ENCODE data around the gene PHLPP1. TPM values are rescaled to one million over a fixed set of nuclear protein-coding genes. Genes with fewer than 3 reads are reported as not detected.

PHLPP1 gene
- total RNA-seq, 1 experiment from 2014 or later, result 14.7 TPM

DNA sequence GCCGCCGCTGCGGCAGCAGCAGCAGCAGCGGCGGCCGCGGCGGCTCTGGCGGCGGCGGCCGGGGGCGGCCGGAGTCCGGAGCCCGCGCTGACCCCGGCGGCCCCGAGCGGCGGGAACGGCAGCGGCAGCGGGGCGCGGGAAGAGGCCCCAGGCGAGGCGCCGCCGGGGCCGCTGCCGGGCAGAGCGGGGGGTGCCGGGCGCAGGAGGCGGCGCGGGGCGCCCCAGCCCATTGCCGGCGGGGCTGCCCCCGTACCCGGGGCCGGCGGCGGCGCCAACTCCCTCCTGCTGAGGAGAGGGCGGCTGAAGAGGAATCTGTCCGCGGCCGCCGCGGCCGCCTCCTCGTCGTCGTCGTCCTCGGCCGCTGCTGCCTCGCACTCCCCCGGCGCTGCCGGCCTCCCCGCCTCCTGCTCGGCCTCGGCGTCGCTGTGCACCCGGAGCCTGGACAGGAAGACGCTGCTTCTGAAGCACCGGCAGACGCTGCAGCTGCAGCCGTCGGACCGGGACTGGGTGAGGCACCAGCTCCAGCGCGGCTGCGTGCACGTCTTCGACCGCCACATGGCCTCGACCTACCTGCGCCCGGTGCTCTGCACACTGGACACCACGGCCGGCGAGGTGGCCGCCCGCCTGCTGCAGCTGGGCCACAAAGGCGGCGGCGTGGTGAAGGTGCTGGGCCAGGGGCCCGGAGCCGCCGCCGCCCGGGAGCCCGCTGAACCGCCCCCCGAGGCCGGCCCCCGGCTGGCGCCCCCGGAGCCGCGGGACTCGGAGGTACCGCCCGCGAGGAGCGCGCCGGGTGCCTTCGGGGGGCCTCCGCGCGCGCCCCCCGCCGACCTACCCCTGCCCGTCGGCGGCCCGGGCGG lies 646 bp downstream of the PHLPP1 start:
- POLR2A ChIA-PET, result interaction anchor here (1.1 kb wide), 1 partner anchor 11 kb away, joined by 6 read pairs; no protein-coding TSS in a partner anchor
- TF ChIP-seq ZFX (IDR thresholded peaks at IDR 0.05) (peak; percentile 57; the same call in 1 of the 2 replicates), POLR2A (IDR thresholded peaks at IDR 0.05; ENCODE audit: borderline replicate concordance, extremely low read depth, insufficient read depth, insufficient read length) (no peak), EZH2 (IDR thresholded peaks at IDR 0.05) (no peak), TCF7L2 (IDR thresholded peaks at IDR 0.05; ENCODE audit: borderline replicate concordance, extremely low read depth, insufficient read depth, insufficient read length) (peak; percentile 47)
- Histone ChIP-seq H4K20me1 (ENCODE audit: insufficient read depth) (no peaks in the 10 kb centered on the region), H3K4me3 (replicated peaks in 1 of 2; ENCODE audit: low read depth in 1 of 2, low read length in 2 of 2) (peak overlapping the region; percentile 51 to 66), H3K4me1 (ENCODE audit: control insufficient read depth in 1 of 2, insufficient read depth in 2 of 2, low read length in 2 of 2) (peaks cover 8 to 27% of the 10 kb centered on the region in 2 experiments), H3K4me2 (ENCODE audit: low read length) (peak overlapping the region; percentile 82), H3K9me3 (ENCODE audit: control insufficient read depth in 1 of 2, insufficient read depth in 1 of 2, low read depth in 1 of 2, low read length in 2 of 2) (no peaks in the 10 kb centered on the region), H3K27ac (ENCODE audit: low read depth, low read length) (peak overlapping the region; percentile 64; the same call in 1 of the 2 replicates), H3K79me2 (ENCODE audit: insufficient read depth, low read length) (peaks cover 32% of the 10 kb centered on the region), H3K36me3 (ENCODE audit: control insufficient read depth in 1 of 2, insufficient read depth in 2 of 2, low read length in 2 of 2) (no peaks in the 10 kb centered on the region), H2AFZ (ENCODE audit: low read depth, low read length, poor library complexity, severe bottlenecking) (no peak overlapping the region), H3K9me2 (ENCODE audit: insufficient read depth) (no peaks in the 10 kb centered on the region), H3K27me3 (ENCODE audit: insufficient read depth, low read length) (no peaks in the 10 kb centered on the region), H3K9ac (ENCODE audit: low read length) (peak overlapping the region; percentile 72)
- DNase-seq (ENCODE audit: low read depth, low spot score) (peak; percentile 16), ATAC-seq (peak; percentile 3; the same call in 1 of the 2 replicates)
- CTCF ChIA-PET, result interaction anchor here (1.7 kb wide), 1 partner anchor 229 kb away, joined by 4 read pairs; no protein-coding TSS in a partner anchor
- RAD21 ChIA-PET (ENCODE audit: low non-redundant PET in 1 of 2, low total read pairs in 2 of 2, uncharacterized antibody in 2 of 2, unreplicated experiment in 2 of 2), result no interaction called here
- BruUV-seq (replicated peaks), result no TSS peak
- intact Hi-C loops (cut with micrococcal nuclease), result loop anchor here (1.0 to 5.0 kb wide), 3 partner anchors 156 to 266 kb away; no protein-coding TSS in a partner anchor

- H3K27ac ChIP-seq (ENCODE audit: low read depth, low read length), result peak overlapping the region; percentile 64; the same call in 1 of the 2 replicates
- H4K20me1 ChIP-seq (ENCODE audit: insufficient read depth), result no peaks in the 10 kb centered on the region
- ATAC-seq, result no peak
- no peak overlapping the region for H2AFZ ChIP-seq (ENCODE audit: low read depth, low read length, poor library complexity, severe bottlenecking)
- H3K4me2 ChIP-seq (ENCODE audit: low read length), result peak overlapping the region; percentile 82
- ChIA-PET RAD21 (ENCODE audit: low non-redundant PET in 1 of 2, low total read pairs in 2 of 2, uncharacterized antibody in 2 of 2, unreplicated experiment in 2 of 2) (interaction anchor here (0.6 to 1.1 kb wide), 4 partner anchors 228 to 291 kb away, joined by 3 to 6 read pairs (median 3); no protein-coding TSS in a partner anchor), POLR2A (interaction anchor here (0.7 to 1.1 kb wide), 2 partner anchors 10 to 23 kb away, joined by 4 to 6 read pairs; no protein-coding TSS in a partner anchor), CTCF (interaction anchor here (0.7 to 1.9 kb wide), 2 partner anchors 242 to 267 kb away, joined by 3 to 9 read pairs; no protein-coding TSS in a partner anchor)
- peak overlapping the region; percentile 56 for H3K9ac ChIP-seq (ENCODE audit: low read length)
- no peaks in the 10 kb centered on the region for H3K36me3 ChIP-seq (ENCODE audit: control insufficient read depth in 1 of 2, insufficient read depth in 2 of 2, low read length in 2 of 2)
- no peaks in the 10 kb centered on the region for H3K27me3 ChIP-seq (ENCODE audit: insufficient read depth, low read length)
- H3K79me2 ChIP-seq (ENCODE audit: insufficient read depth, low read length), result peaks cover 39% of the 10 kb centered on the region
- DNase-seq (ENCODE audit: low read depth, low spot score), result no peak
- H3K9me2 ChIP-seq (ENCODE audit: insufficient read depth), result no peaks in the 10 kb centered on the region
- no peaks in the 10 kb centered on the region for H3K9me3 ChIP-seq (ENCODE audit: control insufficient read depth in 1 of 2, insufficient read depth in 1 of 2, low read depth in 1 of 2, low read length in 2 of 2)
- no peak for TF ChIP-seq SP1 (IDR thresholded peaks at IDR 0.05; ENCODE audit: low read depth)
- TF ChIP-seq, protein P1, sequence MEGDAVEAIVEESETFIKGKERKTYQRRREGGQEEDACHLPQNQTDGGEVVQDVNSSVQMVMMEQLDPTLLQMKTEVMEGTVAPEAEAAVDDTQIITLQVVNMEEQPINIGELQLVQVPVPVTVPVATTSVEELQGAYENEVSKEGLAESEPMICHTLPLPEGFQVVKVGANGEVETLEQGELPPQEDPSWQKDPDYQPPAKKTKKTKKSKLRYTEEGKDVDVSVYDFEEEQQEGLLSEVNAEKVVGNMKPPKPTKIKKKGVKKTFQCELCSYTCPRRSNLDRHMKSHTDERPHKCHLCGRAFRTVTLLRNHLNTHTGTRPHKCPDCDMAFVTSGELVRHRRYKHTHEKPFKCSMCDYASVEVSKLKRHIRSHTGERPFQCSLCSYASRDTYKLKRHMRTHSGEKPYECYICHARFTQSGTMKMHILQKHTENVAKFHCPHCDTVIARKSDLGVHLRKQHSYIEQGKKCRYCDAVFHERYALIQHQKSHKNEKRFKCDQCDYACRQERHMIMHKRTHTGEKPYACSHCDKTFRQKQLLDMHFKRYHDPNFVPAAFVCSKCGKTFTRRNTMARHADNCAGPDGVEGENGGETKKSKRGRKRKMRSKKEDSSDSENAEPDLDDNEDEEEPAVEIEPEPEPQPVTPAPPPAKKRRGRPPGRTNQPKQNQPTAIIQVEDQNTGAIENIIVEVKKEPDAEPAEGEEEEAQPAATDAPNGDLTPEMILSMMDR (IDR thresholded peaks at IDR 0.05 in 2 of 3, conservative IDR thresholded peaks at IDR 0.05 in 1 of 3; ENCODE audit: borderline replicate concordance in 1 of 3, insufficient read depth in 1 of 3, low read depth in 2 of 3, low read length in 2 of 3), result 0 out of 6 replicates have a peak, but pooled peaks of 1 of the 3 experiments have one; percentile 2
- peak overlapping the region; percentile 49 to 66 for H3K4me3 ChIP-seq (replicated peaks in 1 of 2; ENCODE audit: low read depth in 1 of 2, low read length in 2 of 2)
- H3K4me1 ChIP-seq (ENCODE audit: control insufficient read depth in 1 of 2, insufficient read depth in 2 of 2, low read length in 2 of 2), result peaks cover 8 to 27% of the 10 kb centered on the region in 2 experiments
- BruUV-seq (replicated peaks), result no TSS peak
- intact Hi-C loops (cut with micrococcal nuclease), result loop anchor here (5.0 kb wide), 1 partner anchor 156 kb away; no protein-coding TSS in a partner anchor
Observed at GRCh38 chr18:62716619-62717168, 1.4 kb downstream of the PHLPP1 start.

Data from HCT116 (cell line).